GM19043 (cell line): Measurements from ENCODE around the gene TTLL13.
"Not testable (repeated sequence)": the region's sequence is repeated elsewhere in the genome, so short reads cannot be mapped to it uniquely, and the experiment has no call there.

Experiments
- ATAC-seq: cut with Tn5 transposase; IDR thresholded peaks from one replicate; pipeline ENCODE4 v1.9.1; 2021; ENCODE audit warnings: low read depth; ENCODE audit not compliant: unreplicated experiment

Gene TTLL13

GRCh38 chr15:90280743-90281142, 31.4 kb downstream of the TTLL13 start:
- ATAC-seq, result not testable (repeated sequence)

GRCh38 chr15:90281637-90282036, 32.3 kb downstream of the TTLL13 start:
- ATAC-seq, result not testable (repeated sequence)

GRCh38 chr15:90286678-90287077, 37.3 kb downstream of the TTLL13 start:
- ATAC-seq, result no peak

GRCh38 chr15:90287101-90287500, 37.7 kb downstream of the TTLL13 start:
- no peak for ATAC-seq

GRCh38 chr15:90287946-90288345, 38.6 kb downstream of the TTLL13 start:
- ATAC-seq, result no peak

- ATAC-seq, result no peak
Measured at GRCh38 chr15:90291679-90292356, 42.5 kb downstream of the TTLL13 start.

GRCh38 chr15:90293040-90293810, 43.9 kb downstream of the TTLL13 start:
- ATAC-seq, result not testable (repeated sequence)

- ATAC-seq, result no peak
Measured at GRCh38 chr15:90294159-90294558, 44.8 kb downstream of the TTLL13 start.

- ATAC-seq, result no peak
Measured at GRCh38 chr15:90294601-90295269, 45.4 kb downstream of the TTLL13 start.

- ATAC-seq, result no peak
Measured at GRCh38 chr15:90295270-90295648, 45.9 kb downstream of the TTLL13 start.

GRCh38 chr15:90296316-90296884, 47.0 kb downstream of the TTLL13 start:
- ATAC-seq, result not testable (repeated sequence)

GRCh38 chr15:90297021-90297420, 47.7 kb downstream of the TTLL13 start:
- no peak for ATAC-seq

GRCh38 chr15:90300541-90300940, 51.2 kb downstream of the TTLL13 start:
- ATAC-seq, result no peak

GRCh38 chr15:90300988-90301706, 51.8 kb downstream of the TTLL13 start:
- ATAC-seq, result no peak

- ATAC-seq, result no peak
Measured at GRCh38 chr15:90301707-90302300, 52.4 kb downstream of the TTLL13 start.

- not testable (repeated sequence) for ATAC-seq
Measured at GRCh38 chr15:90305355-90305754, 56.0 kb downstream of the TTLL13 start.

GRCh38 chr15:90305932-90306331, 56.6 kb downstream of the TTLL13 start:
- ATAC-seq, result no peak

GRCh38 chr15:90306560-90306959, 57.2 kb downstream of the TTLL13 start:
- no peak for ATAC-seq

- no peak for ATAC-seq
Measured at GRCh38 chr15:90307661-90308060, 58.3 kb downstream of the TTLL13 start.

- ATAC-seq, result no peak
Measured at GRCh38 chr15:90309020-90309419, 59.7 kb downstream of the TTLL13 start.
